Uterus (tissue), 4 donors: ENCODE results near the gene NEDD4L. TPM values are rescaled to one million over a fixed set of nuclear protein-coding genes. Genes with fewer than 3 reads are reported as not detected.

Experiments used
- DNase-seq, 2 donors: peaks; one replicate each; pipeline ENCODE4 v3.0.0-alpha.2; 2019 to 2020
- H3K27ac ChIP-seq, 2 donors: fragments of 200-600 bp; sonication (generic); 1 replicate in 1 of 2; 2 replicates in 1 of 2; pipeline ENCODE4 v1.5.1; 2016 to 2018
- H3K27me3 ChIP-seq, 2 donors: fragments of 200-600 bp; sonication (generic); one replicate each; pipeline ENCODE4 v1.5.1; 2018 to 2019; ENCODE audit warnings: control low read depth in 1 of 2
- H3K36me3 ChIP-seq, 2 donors: fragments of 200-600 bp; sonication (generic); one replicate each; pipeline ENCODE4 v1.5.1; 2019; ENCODE audit warnings: control low read depth in 1 of 2
- H3K4me1 ChIP-seq, 2 donors: fragments of 200-600 bp; sonication (generic); one replicate each; pipeline ENCODE4 v1.5.1; 2018 to 2019; ENCODE audit warnings: control low read depth in 1 of 2
- H3K4me3 ChIP-seq, 2 donors: fragments of 200-600 bp; sonication (generic); 1 replicate in 1 of 2; 2 replicates in 1 of 2; pipeline ENCODE4 v1.5.1; 2018 to 2019; ENCODE audit warnings: mild to moderate bottlenecking in 1 of 2
- H3K9me3 ChIP-seq, 2 donors: fragments of 200-600 bp; sonication (generic); one replicate each; pipeline ENCODE4 v1.5.1; 2019; ENCODE audit warnings: control low read depth in 1 of 2
- CTCF ChIP-seq, 4 experiments: fragments of 200-600 bp in 2 of 4; fragments of 450-650 bp in 2 of 4; sonication (generic) in 2 of 4; IDR thresholded peaks; one replicate each; pipeline ENCODE4 v1.5.1; 2016 to 2019; ENCODE audit warnings: antibody characterized with exemption in 4 of 4, mild to moderate bottlenecking in 2 of 4, moderate library complexity in 1 of 4
- POLR2A ChIP-seq, 2 donors: fragments of 450-650 bp; IDR thresholded peaks; one replicate each; pipeline ENCODE4 v1.6.1; 2016; ENCODE audit warnings: antibody characterized with exemption in 2 of 2, mild to moderate bottlenecking in 1 of 2, moderate library complexity in 1 of 2
- intact Hi-C: fragments of 100-400 bp; cut with DNase I; formaldehyde crosslinking; loops from one replicate; pipeline ENCODE4 v1.15.1; 2023; ENCODE audit warnings: low total_unique reads
- total RNA-seq, 4 donors: library from RNA; depleted of rRNA in 3 of 4; stranded (reverse); fragments of >200 nt in 3 of 4; gene quantifications; one replicate each; pipeline versions ENCODE4 v1.1.0 to v1.2.4, GENCODE V29; 2014 to 2023
- donor health status: DM: yes; HTN: yes; CAD: no.

NEDD4L gene
- total RNA-seq, 4 donors from 2014 or later: 6.2 to 45.9 (median 32.3) TPM

DNA sequence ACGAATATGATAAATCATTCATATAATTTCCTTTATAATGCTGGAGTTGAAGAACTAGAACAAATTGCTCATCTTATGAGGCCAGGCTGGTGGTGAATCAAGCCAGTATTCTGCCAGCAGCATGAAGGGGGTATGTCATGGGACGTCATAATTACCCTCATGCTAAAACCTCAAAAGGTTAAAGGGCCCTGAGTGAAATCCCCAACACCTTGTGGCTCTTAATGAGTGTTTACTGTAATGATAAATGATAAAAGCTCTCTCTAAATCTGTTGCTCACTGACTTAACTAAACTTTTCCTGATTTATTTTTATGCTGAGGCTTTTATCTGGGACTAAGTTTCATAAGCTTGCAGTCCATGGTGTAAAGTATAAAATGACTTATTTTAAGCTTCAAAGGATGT, 18.3 kb upstream of the NEDD4L start:
- Histone ChIP-seq H3K27ac (no peak overlapping the region), H3K36me3 (no peaks in the 10 kb centered on the region), H3K4me3 (no peak overlapping the region), H3K4me1 (no peaks in the 10 kb centered on the region), H3K27me3 (no peaks in the 10 kb centered on the region), H3K9me3 (no peaks in the 10 kb centered on the region)
- intact Hi-C loops: no loop called here
- no peak for DNase-seq
- TF ChIP-seq CTCF (IDR thresholded peaks at IDR 0.05) (no peak), POLR2A (IDR thresholded peaks at IDR 0.05) (no peak)

GRCh38 chr18:58026395-58026794, 17.6 kb upstream of the NEDD4L start:
- intact Hi-C loops: no loop called here
- Histone ChIP-seq H3K36me3 (no peaks in the 10 kb centered on the region), H3K27me3 (no peaks in the 10 kb centered on the region), H3K27ac (no peak overlapping the region), H3K9me3 (no peaks in the 10 kb centered on the region), H3K4me1 (no peaks in the 10 kb centered on the region), H3K4me3 (no peak overlapping the region)
- no peak for DNase-seq
- TF ChIP-seq CTCF (IDR thresholded peaks at IDR 0.05) (no peak), POLR2A (IDR thresholded peaks at IDR 0.05) (no peak)

- H3K36me3 ChIP-seq: no peaks in the 10 kb centered on the region
- DNase-seq: no peak
- H3K27me3 ChIP-seq: no peaks in the 10 kb centered on the region
- H3K4me1 ChIP-seq: no peaks in the 10 kb centered on the region
- no peak overlapping the region for H3K4me3 ChIP-seq
- intact Hi-C loops: no loop called here
- no peaks in the 10 kb centered on the region for H3K9me3 ChIP-seq
- TF ChIP-seq POLR2A (IDR thresholded peaks at IDR 0.05) (no peak), CTCF (IDR thresholded peaks at IDR 0.05) (no peak)
- H3K27ac ChIP-seq: no peak overlapping the region
These were observed 17.2 kb upstream of the NEDD4L start for GRCh38 chr18:58026857-58027256.

DNA sequence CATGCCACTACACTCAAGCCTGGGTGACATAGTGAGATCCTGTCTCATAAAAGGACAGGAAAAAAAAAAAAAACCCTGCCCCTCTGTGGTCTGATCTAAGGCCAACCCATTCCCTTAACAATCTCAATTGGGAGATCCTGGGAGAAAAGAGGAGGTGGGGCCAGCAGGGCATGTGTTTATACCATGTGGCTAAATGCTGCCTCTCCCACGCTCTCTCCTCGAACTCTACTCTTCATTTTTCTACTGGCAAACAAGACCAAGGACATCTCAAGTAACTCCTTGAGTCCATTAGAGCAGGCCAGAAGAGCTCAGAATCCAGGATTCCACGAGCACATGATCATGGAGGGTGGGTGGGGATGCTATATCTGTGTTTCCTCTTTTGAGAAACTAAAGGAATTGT, 16.7 kb upstream of the NEDD4L start:
- Histone ChIP-seq H3K27me3 (no peaks in the 10 kb centered on the region), H3K4me1 (no peaks in the 10 kb centered on the region), H3K4me3 (no peak overlapping the region), H3K36me3 (no peaks in the 10 kb centered on the region), H3K27ac (no peak overlapping the region), H3K9me3 (no peaks in the 10 kb centered on the region)
- no peak for TF ChIP-seq CTCF (IDR thresholded peaks at IDR 0.05)
- TF ChIP-seq POLR2A (IDR thresholded peaks at IDR 0.05): no peak
- DNase-seq: no peak
- intact Hi-C loops: no loop called here

DNA sequence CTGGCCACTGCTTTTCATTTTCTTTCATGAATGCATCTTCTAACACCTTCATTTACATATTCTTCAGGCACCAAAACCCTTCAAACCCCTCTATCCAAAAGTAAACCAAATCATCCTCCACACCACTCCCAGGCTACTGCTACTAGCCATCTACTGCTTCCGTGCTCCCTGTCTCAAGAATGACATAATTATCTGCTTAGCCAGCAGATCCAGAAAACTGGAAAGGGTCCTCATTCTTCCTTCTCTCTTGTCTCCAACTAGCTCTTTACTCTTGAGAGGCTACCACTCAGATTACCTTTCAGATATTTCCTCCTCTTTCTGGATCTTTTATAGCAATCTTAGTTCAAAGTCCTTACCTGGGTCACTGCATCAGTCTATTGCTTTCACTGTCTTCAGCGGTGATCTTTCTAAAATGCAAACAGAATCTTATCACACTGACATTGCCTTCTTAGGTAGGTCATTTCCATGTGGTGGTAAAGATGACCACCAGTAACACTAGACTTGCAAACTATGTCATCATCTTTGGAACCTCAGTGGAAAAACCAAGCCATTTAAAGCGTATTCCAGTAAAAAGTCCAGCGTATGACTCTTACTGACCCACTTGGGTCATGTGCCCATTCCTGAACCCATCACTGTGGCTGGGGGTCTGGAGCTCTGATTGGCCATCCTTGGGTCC, 15.8 kb upstream of the NEDD4L start:
- intact Hi-C loops: no loop called here
- no peaks in the 10 kb centered on the region for H3K4me1 ChIP-seq
- no peaks in the 10 kb centered on the region for H3K36me3 ChIP-seq
- H3K9me3 ChIP-seq: no peaks in the 10 kb centered on the region
- DNase-seq: no peak
- no peaks in the 10 kb centered on the region for H3K27me3 ChIP-seq
- no peak overlapping the region for H3K4me3 ChIP-seq
- H3K27ac ChIP-seq: no peak overlapping the region
- TF ChIP-seq CTCF (IDR thresholded peaks at IDR 0.05) (no peak), POLR2A (IDR thresholded peaks at IDR 0.05) (no peak)
